ENCODE measurements around the gene SPRED1.

Gene SPRED1

DNA sequence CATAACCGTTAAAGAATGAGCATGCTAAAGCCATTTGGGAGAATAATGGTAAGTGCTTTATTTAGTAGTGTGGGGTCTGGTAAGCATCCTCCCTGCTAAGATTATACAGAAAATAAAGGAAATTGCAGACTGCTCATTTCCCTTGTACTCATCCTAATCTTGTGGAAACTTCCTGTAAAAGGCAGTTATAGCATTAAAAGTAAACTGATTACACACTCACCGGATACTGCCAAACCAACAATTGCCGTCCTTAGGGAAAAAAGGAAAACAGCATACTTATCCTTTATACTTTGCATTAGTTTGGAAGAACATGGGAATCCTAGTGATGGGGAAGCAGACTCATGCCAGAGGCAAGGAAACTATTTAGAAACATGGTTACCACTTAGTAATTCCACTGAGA, 5.3 kb upstream of the SPRED1 start:
- no peak overlapping the region for H3K4me3 ChIP-seq (ENCODE audit: low read depth, low read length)
- TF ChIP-seq, protein P1, sequence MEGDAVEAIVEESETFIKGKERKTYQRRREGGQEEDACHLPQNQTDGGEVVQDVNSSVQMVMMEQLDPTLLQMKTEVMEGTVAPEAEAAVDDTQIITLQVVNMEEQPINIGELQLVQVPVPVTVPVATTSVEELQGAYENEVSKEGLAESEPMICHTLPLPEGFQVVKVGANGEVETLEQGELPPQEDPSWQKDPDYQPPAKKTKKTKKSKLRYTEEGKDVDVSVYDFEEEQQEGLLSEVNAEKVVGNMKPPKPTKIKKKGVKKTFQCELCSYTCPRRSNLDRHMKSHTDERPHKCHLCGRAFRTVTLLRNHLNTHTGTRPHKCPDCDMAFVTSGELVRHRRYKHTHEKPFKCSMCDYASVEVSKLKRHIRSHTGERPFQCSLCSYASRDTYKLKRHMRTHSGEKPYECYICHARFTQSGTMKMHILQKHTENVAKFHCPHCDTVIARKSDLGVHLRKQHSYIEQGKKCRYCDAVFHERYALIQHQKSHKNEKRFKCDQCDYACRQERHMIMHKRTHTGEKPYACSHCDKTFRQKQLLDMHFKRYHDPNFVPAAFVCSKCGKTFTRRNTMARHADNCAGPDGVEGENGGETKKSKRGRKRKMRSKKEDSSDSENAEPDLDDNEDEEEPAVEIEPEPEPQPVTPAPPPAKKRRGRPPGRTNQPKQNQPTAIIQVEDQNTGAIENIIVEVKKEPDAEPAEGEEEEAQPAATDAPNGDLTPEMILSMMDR (IDR thresholded peaks at IDR 0.05; ENCODE audit: low read depth, low read length) = no peak
- in situ Hi-C loops (cut with HindIII; ENCODE audit: low sequenced_read_pairs) = no loop called here
- DNase-seq (ENCODE audit: low read depth, low spot score) = no peak

- TF ChIP-seq, protein P1 (IDR thresholded peaks at IDR 0.05; ENCODE audit: low read depth, low read length) = no peak
- H3K4me3 ChIP-seq (ENCODE audit: low read depth, low read length) = peak overlapping the region; percentile 99
- DNase-seq (ENCODE audit: low read depth, low spot score) = peak; percentile 80
- in situ Hi-C loops (cut with HindIII; ENCODE audit: low sequenced_read_pairs) = no loop called here
Measured at GRCh38 chr15:38253351-38253781, 730 bp downstream of the SPRED1 start.

GRCh38 chr15:38254051-38254883, 1.6 kb downstream of the SPRED1 start:
- peak overlapping the region; percentile 99 for H3K4me3 ChIP-seq (ENCODE audit: low read depth, low read length)
- TF ChIP-seq, protein P1 (IDR thresholded peaks at IDR 0.05; ENCODE audit: low read depth, low read length) = no peak
- in situ Hi-C loops (cut with HindIII; ENCODE audit: low sequenced_read_pairs) = no loop called here
- DNase-seq (ENCODE audit: low read depth, low spot score) = peak; percentile 71

DNA sequence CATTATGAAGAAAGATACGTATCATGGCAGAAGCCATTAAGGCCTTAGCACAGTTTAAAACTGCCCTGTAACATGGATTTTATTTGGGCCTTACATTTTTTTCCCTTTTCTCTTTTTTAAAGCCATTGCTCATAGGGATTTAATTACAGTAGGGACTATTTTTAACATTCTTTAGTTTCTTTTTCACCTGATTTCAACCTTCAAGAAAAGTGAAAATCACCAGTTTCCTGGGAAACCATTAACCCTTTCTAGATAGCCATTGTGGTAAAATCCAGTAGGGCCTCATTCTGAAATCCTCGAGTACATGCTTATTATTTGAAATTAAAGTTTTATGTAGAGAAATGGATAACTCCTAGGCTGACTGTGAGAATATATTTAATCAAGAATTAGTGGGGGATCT, 3.1 kb downstream of the SPRED1 start:
- peak overlapping the region; percentile 99 for H3K4me3 ChIP-seq (ENCODE audit: low read depth, low read length)
- in situ Hi-C loops (cut with HindIII; ENCODE audit: low sequenced_read_pairs) = no loop called here
- TF ChIP-seq, protein P1 (IDR thresholded peaks at IDR 0.05; ENCODE audit: low read depth, low read length) = no peak
- DNase-seq (ENCODE audit: low read depth, low spot score) = no peak

DNA sequence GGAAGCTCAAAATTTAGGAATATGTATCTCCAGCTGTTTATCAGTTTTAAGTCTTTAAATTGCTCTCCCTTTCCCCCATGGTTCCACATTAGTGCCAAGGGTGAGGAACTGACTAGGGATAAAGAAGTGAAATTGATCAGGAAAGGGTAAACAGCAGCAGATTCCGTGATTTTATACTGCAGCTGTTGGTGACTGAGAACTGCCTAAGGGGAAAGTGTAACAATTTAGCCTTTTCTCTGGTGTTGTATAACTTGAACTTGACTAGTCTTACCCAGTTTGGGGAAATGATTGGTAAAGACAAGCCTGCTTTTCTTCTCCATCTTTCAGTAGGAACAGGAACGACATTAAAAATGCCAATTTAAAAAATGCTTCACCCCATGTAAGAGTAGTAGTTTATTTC, 5.0 kb downstream of the SPRED1 start:
- peak overlapping the region; percentile 7 for H3K4me3 ChIP-seq (ENCODE audit: low read depth, low read length)
- TF ChIP-seq, protein P1 (IDR thresholded peaks at IDR 0.05; ENCODE audit: low read depth, low read length) = no peak
- DNase-seq (ENCODE audit: low read depth, low spot score) = no peak
- in situ Hi-C loops (cut with HindIII; ENCODE audit: low sequenced_read_pairs) = no loop called here

DNA sequence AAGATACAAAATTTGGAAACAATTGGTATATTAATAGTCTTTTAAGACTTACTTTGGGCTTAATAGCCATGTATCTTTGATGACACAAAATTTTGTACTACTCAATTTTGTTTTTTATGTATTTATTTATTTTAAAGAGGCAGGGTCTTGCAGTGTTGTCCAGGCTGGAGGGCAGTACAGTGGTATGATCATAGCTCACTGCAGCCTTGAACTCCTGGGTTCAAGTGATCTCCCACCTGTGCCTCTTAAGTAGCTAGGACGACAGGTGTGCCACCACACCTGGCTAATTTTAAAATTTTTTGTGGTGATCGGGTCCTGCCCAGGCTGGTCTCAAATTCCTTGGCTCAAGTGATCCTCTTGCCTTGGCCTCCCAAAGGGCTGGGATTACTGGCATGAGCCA, 6.5 kb downstream of the SPRED1 start:
- in situ Hi-C loops (cut with HindIII; ENCODE audit: low sequenced_read_pairs) = no loop called here
- TF ChIP-seq, protein P1 (IDR thresholded peaks at IDR 0.05; ENCODE audit: low read depth, low read length) = no peak
- no peak for DNase-seq (ENCODE audit: low read depth, low spot score)
- H3K4me3 ChIP-seq (ENCODE audit: low read depth, low read length) = no peak overlapping the region

All from astrocyte of the spinal cord (primary cell).